Stimulated activated CD4-positive, alpha-beta T cell treated with anti-CD3 and anti-CD28 coated beads, Interleukin-2, amount 100 ng/mL, for 48 hours (primary cell): Measurements from ENCODE around the gene NRAS.

Source experiments
- DNase-seq, 2 donors: peaks; one replicate each; pipeline ENCODE4 v3.0.0-alpha.2; 2020

Gene NRAS

DNA sequence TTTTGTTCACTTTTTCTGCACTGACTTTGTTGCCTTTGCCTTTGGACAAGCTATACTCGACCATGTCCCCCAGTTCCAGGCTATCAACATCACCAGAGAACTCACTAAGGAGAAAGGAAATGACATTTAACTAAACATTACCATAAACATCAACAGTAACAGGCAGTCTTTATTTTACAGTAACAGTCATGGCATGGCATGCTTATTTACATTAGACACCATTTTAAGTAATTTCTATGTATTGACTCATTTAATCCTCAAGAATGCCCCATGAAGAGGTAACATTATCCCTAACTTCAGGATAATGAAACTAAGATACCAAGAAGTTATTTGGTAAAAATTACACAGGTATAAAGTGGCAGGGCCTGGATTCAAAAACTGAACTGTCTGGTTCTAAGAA lies 8.7 kb upstream of the NRAS start:
- DNase-seq: no peak

DNA sequence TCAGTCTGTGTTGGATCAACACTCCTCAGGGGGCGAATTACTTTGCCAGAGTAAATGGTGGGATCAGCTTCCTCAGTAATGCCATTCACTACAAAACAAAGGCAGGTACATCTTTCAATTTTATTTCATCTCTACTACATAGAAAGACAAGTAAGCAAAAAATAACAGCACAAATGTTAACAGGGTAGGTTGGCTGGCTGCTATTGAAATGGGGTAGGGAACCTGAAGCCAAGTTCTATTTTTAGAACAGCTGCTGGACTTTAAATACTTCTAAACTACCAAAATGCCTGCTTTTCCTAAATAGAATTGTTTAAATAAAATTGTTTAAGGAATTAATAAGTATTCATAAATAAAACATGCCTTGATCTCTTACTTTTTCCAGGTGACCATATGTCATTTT lies 7.3 kb upstream of the NRAS start:
- DNase-seq: no peak

DNA sequence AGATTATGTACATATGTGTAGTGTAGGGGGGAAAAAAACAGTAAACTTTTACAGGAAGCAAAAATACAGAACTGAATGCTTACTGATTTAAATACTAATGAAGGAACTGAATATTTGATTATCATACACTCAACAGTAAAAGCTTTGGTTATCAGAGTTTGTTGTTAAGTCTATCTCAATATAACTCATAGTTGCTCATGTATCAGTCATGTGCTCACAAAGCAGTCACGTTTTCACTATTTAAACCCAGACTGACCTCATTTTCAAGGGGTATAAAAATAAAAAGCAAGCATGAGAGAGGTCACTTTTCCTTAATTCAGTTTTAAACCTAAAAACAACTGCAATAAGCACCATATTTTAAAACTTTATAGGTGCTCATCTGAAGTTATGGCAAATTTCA lies 6.9 kb upstream of the NRAS start:
- no peak for DNase-seq

DNA sequence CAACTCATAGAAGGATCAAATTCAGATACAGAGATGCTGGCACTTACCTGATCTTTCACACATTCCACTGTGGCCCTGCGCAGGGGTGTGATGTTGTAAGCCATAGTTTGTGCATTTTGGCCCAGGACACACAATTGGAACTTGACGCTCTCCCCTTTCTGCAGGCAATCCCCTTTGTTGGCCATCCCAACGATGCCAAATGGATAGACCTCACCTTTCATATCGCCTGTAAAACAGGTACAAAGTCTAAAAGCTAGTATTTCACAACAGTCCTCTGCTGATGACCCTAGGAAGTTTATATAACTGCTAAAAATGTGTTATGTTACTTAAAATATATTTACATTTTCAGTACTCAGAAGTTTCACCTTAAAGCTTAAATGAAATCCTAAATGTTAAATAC lies 3.9 kb upstream of the NRAS start:
- DNase-seq: no peak

DNA sequence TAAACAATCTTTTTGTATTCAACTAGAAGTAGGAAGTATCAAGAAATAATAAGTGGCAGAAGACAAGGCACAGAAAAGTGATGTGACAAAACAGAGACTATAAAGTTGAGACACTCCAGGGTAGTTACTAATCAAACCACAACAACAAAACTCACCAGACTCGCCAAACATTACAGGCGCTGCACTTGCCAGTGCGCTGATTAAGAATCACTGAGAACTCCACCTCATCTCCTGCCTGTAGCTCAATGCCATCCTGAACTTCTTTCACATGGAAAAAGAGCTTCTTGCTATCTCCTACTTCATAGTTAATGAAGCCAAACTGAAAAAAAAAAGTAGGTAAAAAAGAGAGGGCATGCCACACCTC lies 2.8 kb upstream of the NRAS start:
- DNase-seq: no peak

DNA sequence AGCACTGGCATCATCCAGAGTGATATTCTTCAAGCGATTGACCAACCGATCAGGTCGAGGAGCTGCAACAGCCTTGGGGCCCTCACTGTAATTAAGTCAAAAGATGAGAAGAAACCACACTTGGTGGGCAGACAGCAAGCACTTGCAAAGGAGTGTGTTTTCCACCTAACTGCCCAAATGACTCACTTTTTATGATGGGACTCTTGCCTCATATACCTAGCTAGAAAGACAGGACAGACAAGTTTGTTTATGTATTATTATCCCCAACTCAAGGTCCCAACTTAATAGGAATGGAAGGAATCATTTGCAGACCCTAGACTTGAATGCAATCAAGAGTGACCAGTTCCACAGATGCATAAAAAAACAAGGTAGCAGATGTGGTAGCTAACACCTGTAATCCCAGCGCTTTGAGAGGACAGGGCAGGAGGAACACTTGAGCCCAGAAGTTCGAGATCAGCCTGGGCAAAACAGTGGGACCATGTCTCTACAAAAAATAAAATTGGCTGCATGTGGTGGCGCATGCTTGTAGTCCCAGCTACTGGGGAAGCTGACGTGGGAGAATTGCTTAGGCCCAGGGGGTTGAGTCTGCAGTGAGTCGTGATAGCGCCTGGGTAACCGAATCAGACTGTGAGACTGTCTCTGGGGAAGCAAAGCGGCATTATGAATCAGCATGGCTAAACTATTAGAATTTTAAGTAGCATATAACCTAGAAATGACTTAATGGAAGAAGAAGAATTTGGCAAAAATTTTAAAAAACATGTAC lies 2.3 kb upstream of the NRAS start:
- DNase-seq: peak; percentile 2 to 16

DNA sequence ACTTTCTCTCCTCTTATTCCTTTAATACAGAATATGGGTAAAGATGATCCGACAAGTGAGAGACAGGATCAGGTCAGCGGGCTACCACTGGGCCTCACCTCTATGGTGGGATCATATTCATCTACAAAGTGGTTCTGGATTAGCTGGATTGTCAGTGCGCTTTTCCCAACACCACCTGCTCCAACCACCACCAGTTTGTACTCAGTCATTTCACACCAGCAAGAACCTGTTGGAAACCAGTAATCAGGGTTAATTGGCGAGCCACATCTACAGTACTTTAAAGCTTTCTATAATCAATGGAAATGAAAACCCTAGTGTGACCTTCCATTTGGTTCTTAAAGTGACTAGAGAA lies 643 bp downstream of the NRAS start:
- no peak for DNase-seq

DNA sequence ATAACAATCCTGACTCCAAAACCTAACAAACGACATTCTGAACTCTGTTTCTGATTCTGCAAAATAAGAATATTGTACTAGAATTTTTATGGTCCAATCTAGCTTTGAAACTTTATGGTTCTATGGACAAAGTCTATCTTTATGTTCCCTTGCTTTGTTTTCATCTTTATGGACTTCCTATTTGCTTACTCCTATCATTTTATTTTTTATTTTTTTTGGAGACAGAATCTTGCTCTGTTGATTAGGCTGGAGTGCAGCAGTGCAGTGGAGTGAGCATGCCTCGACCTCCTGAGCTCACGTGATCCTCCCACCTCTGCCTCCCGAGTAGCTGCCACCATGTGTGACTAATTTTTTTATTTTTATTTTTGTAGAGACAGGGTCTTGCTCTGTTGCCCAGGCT lies 3.6 kb downstream of the NRAS start:
- no peak for DNase-seq

DNA sequence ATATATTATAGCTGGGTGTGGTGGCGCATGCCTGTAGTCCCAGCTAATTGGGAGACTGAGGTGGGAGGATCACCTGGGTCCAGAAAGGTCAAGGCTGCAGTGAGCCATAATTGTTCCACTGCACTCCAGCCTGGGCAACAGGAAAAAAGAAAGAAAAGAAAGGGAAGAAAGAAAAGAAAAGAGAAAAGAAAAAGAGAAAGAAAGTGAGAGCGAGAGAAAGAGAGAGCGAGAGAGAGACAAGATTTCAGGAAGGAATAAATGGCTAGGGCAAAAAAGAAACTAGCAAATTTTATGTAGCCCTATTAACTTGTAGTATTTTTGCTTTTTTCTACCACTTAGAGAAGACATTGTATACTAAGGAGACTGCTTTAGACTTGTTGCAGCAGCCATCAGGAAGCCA lies 6.2 kb downstream of the NRAS start:
- no peak for DNase-seq

DNA sequence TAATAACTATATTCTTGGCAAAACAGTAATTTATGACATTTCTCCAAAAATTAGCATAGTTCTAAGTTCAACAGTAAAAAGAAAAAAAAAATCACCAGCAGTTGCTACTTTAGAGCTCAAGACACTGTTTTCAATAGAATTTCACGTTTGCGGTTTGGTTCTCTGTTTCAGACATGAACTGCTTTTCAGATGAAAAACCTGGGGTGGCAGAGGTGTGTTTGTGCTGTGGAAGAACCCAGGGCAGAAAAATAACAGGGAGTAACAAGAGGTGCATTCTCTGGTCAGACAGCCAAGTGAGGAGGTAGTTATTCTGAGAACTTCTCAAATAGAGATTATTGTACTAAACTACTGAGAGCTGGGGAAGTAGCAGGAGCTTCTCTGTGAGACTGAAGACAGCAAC lies 9.0 kb downstream of the NRAS start:
- no peak for DNase-seq

DNA sequence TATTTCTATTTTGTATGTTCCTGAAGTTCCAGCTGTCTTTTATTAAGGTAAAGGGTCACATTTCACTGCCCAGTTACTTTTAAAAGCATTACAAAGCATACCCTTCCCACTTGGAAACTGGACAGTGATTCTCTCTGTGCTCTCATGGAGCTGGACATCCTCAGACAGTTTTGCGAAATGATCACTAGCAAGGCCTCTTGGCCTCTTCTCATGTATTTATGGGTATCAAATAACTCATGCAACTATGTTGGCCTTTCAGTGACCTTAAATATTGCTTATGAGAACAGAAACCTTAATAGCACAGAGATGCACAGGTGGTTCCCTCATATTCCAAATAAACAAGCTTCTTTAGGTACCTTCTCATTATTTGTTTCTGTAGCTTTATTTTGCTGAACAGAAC lies 13.3 kb downstream of the NRAS start:
- DNase-seq: no peak

DNA sequence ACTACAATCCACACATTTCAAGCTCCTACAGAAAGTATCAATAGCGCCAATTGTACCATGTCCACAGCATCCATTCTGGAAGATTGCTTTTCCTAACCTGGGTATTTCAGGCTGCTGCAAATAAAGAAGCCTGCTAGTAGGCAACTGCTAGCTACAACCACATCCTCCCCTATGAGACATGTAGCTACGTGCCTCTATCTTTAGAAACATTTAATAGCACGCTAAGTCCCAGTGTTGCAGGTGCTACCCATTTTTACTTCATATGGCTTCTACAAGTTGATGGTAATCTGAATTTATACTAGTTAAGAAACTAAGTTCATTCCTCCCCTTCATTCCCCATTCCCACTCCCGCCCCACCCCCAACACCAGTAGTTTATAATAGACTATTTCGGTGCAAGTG lies 13.8 kb downstream of the NRAS start:
- DNase-seq: no peak

DNA sequence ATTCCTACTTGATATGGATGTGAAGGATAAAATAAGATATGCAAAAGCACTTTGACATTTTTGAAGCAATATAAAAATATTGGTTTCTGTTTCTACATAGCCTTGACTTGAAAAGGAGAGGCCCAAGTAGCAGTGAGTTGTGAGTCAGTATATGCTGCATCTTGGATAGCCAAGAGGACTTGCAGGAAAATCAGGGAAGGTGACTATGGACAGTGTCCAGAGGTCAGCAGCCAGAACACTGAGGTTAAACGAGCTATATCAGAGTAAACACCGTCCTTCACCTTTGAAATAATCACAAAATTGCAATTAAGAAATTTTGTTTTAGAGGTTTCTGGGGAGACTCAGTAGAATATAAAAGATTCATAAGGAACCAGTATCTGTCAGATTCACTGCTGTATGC lies 14.6 kb downstream of the NRAS start:
- no peak for DNase-seq

DNA sequence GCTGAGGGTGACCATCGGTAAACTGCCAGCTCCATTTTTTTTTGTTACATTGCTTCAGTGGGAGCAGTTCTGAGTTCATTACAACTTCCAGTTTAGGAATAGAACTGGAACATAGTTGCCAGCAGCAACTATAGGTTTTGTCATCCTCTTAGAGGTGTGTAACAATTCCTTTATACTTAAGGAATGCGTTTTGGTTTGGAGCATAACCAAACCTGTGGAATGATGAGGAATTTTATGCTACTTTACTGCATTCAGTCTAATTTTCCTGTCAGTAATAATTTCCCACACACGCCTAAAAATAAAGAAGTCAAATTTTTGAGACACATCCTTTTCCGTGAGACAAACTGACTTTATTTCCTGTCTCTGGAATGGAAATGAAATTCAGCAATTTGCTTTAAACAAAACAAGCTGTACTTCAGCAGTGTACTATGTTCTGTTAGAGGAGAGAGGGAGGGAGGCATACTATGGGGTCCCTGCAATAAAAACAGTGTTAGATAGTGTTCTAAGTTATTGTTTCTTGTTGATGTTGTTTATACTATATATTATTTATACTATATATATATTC lies 16.5 kb downstream of the NRAS start:
- DNase-seq: no peak

DNA sequence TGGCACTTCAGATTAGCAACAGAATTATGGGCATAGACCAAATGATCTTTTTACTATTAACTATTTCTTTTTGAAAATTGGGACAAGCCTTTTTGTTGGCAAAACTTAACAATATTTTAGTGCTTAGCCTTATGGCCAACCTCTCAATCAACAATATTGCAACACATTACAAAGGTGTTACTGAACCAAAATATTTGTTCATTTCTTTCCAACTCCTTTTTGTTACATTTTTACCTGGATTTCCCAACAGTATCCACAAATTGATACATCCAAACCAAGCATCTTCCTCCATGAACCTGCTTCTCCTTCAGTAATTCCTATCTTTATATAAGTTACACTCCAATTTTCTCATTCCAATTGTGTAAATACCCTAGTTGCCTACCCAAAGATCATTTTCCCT lies 19.8 kb downstream of the NRAS start:
- no peak for DNase-seq

DNA sequence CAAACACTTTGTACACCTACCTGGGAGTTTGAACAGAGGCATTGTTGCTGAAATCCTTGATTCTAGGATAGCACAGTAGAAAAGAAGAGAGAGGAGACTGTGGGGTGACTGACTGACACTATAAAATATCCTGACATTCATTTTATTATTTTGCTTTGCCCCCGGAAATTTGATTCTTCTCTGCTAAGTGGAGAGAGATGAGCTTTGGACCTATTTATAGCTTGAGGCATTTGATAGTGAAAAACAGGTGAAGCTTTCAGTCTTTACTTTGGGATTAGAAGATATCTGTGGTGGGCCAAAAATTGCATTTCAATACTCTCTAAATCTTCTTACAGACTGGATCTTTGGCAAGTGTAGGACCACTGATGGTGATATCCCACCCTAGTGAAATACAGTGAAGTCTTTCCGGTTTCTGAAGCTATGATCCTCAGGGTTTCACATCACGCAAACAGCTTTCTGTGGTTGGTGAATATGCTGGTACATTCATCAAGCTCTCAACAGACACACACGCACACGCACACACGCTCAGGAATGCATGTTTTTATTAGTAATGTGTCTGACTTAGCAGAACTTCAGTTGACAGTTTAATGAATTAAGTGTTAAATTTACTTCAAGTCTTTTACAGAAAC lies 21.0 kb downstream of the NRAS start, which contains the start of gene AMPD1:
Gene AMPD1, minus strand, starts transcription at position 117 of the 629 bp plus-strand sequence. Its CDS starts 75 bp downstream, at position 42.
- DNase-seq: no peak

DNA sequence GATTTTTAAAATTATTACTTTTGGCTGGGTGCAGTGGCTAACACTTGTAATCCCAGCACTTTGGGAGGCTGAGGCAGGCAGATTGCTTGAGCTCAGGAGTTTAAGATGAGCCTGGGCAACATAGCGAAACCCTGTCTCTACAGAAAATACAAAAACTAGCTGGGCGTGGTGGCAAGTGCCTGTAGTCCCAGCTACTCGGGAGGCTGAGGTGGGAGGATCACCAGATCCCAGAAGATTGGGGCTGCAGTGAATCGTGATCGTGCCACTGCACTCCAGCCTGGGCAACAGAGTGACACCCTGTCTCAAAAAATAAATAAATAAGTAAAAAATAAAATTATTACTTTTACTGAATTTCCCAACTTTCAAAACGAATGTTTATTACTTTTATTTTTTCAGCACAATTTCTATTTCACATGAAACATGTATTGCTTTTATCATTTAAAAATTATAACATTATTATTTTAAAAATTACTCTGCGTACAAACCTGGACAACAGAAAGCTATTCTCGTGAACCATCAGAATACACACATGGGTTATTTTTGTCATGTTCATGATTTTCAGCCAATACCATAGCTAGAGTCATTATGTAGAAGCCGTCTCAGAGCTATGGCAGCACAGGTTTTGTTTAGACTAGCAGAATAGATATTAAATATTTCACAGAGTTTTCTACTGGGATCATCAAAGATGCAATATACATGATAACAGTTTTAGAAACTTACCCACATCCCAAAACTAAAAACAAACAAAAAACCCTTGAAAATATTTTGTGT lies 21.8 kb downstream of the NRAS start:
- no peak for DNase-seq

DNA sequence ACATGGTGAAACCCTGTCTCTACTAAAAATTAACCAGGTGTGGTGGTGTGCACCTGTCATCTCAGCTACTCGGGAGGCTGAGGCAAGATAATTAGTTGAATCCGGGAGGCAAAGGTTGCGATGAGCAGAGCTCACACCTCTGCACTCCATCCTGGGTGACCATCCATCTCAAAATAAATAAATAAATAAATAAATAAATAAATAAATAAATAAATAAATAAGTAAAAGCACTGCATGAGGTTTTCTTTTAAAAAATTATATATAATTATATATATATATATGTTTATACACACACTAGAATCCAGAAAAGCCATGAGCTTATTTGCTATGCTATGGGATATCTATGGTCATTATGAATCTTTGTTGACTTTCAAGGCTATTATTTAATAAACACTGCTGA lies 23.6 kb downstream of the NRAS start:
- no peak for DNase-seq

DNA sequence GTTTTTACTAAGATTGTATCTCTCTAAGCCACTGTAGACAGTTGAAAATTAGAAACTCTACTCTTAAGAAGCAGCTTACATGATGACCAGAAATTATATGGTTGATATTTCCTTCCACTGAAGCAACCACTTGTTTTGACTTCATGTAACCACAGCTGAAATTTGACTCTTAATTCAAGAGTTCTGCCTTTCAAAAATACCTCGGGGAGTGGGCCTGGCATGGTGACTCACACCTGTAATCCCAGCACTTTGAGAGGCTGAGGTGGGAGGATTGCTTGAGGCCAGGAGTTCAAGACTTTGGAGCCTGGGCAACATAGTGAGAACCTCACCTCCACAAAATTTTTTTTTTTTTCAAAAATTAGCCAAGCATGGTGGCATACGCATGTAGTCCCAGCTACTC lies 25.5 kb downstream of the NRAS start:
- DNase-seq: no peak

DNA sequence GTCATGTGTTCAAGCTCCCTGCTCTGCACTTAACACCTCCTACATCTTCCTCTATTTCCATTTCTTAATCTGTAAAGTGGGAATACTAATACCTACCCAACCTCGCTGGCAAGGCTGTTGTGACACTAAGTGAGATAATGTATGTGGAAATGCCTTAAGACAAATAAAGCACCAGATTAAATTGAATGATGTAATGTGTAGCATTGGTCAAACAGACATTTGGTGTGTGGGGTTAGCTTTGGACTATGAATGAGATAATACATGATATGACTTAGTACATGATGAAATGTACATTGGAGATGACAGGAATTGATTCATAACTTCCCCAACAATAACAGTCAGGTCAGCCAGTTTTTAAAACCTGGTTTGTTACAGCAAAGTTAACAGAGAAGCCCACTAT lies 26.4 kb downstream of the NRAS start:
- DNase-seq: no peak

DNA sequence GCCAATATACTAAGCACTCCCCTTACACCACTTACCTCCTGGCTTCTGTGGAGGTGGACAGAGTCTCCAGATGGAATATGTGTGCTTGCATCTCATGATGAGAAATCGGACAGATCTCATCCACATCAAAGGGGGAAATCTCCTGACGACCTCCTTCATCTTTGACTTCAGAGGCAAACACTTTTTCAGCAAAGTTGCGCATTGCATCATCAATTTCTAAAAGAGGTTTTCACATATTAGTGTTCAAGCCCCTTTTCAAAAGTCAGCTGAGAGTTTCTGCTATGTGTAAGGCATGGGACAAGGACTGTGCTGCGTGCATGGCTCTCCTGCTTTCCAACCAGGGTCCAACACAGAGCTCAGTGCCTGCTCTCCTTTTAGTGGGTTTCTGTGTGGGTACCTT lies 28.0 kb downstream of the NRAS start:
- no peak for DNase-seq

DNA sequence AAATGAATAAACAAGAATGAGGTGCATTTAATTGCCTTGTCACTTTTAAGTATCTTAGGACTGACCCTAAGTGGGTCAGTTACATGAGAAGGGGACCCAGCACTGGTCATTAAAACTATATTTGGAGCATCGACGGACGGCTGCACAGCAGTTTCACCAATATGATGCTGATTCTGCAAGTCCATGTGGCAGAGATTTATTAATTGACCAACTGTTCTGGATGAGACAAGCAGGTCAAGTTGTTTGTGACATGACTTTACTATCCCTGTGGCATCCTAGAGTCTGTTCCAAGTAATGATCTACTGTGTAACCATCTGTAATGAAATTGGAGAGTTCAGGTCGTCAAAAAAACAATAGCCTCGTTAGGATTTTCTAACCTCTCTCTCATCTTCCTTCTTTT lies 30.7 kb downstream of the NRAS start:
- DNase-seq: no peak

DNA sequence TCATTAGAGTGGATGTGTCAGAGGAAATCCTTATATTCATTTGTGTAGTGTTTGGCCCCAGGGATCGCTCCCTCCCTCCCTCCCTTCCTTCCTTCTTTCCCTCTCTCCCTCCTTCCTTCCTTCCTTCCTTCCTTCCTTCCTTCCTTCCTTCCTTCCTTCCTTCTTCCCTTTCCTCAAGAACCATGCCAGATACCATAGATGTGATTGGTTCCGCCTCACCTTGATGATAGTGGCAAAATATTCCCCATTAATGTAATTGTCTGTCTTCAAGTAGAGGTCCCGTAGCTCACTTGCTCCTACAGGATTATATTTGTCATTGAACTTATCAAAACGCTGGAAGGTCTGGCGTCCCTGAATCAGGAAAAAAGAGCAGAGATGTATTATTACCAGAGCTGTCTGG lies 38.9 kb downstream of the NRAS start:
- no peak for DNase-seq

DNA sequence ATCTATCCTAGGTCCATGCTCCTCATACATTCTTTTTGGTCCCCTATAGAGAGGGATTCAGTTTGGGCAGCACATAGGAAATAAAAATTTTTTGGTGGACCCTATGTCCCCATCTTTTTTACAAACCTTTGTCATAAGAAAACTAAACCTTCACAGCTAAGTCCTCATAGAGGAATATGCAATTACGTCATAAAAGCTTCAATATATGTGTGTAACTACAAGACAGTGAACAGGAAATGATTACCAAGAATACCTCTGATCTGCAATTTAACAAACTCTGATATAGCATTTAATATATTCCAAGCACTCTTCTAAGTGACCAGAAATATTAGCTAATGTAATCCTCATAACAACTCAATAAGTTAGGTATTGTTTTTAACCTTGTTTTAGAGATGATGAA lies 40.5 kb downstream of the NRAS start:
- no peak for DNase-seq
